ENCODE measurements around the gene RASSF7. TPM values are rescaled to one million over a fixed set of nuclear protein-coding genes. Genes with fewer than 3 reads are reported as not detected.

Gene RASSF7
- total RNA-seq, 2 experiments from 2014 or later = 18.8 to 21.9 TPM

- no peaks in the 10 kb centered on the region for H3K27me3 Mint-ChIP-seq
- intact Hi-C loops (cut with micrococcal nuclease) = loop anchor here (5.0 kb wide), 2 partner anchors 162 to 187 kb away; partner anchors contain the start of genes DEAF1 and TMEM80
- peaks cover 9% of the 10 kb centered on the region for H3K4me1 Mint-ChIP-seq (ENCODE audit: low read depth)
- peaks cover 5% of the 10 kb centered on the region for H3K36me3 Mint-ChIP-seq
- POLR2A ChIA-PET = interaction anchor here (1.0 to 2.1 kb wide), 5 partner anchors 16 to 80 kb away, joined by 3 to 7 read pairs (median 5); partner anchors contain the start of genes IRF7 and RNH1
- CTCF ChIA-PET = interaction anchor here (1.0 to 3.3 kb wide), 4 partner anchors 17 to 327 kb away, joined by 3 to 30 read pairs (median 6); no protein-coding TSS in a partner anchor
- H3K9me3 Mint-ChIP-seq = no peaks in the 10 kb centered on the region
- no peak for DNase-seq
- no peak overlapping the region for H3K4me3 Mint-ChIP-seq
- H3K27ac Mint-ChIP-seq = no peak overlapping the region
These were observed 25.6 kb upstream of the RASSF7 start for GRCh38 chr11:535210-535518.

- ChIA-PET CTCF (interaction anchor here (1.0 to 3.3 kb wide), 4 partner anchors 17 to 328 kb away, joined by 3 to 30 read pairs (median 6); no protein-coding TSS in a partner anchor), POLR2A (interaction anchor here (0.7 to 2.1 kb wide), 9 partner anchors 16 to 299 kb away, joined by 3 to 7 read pairs (median 4); partner anchors contain the start of genes IRF7, PSMD13, RNH1 and TMEM80)
- peak within 1 kb of the TSS; percentile 85 for H3K4me3 Mint-ChIP-seq
- peak within 1 kb of the TSS; percentile 78 for H3K27ac Mint-ChIP-seq
- peak; percentile 95 for DNase-seq
- no peaks in the 10 kb centered on the region for H3K27me3 Mint-ChIP-seq
- intact Hi-C loops (cut with micrococcal nuclease) = loop anchor here (2.0 to 5.0 kb wide), 5 partner anchors 25 to 187 kb away; partner anchors contain the start of genes DEAF1, LMNTD2, PHRF1 and RASSF7
- H3K36me3 Mint-ChIP-seq = peaks cover 5% of the 10 kb centered on the region
- H3K9me3 Mint-ChIP-seq = no peaks in the 10 kb centered on the region
- peaks cover 9% of the 10 kb centered on the region for H3K4me1 Mint-ChIP-seq (ENCODE audit: low read depth)
These were observed 25.0 kb upstream of the RASSF7 start, which contains the start of gene HRAS for GRCh38 chr11:535519-536454. Gene HRAS (minus strand): TSS chr11:535576.

- intact Hi-C loops (cut with micrococcal nuclease) = loop anchor here (1.0 to 5.0 kb wide), 6 partner anchors 24 to 185 kb away; partner anchors contain the start of genes DEAF1, LMNTD2, PHRF1 and RASSF7
These were observed 23.7 kb upstream of the RASSF7 start, which contains the start of gene LRRC56 for GRCh38 chr11:536841-537621. Gene LRRC56 (plus strand): TSS chr11:537527. CDS start chr11:540685, 3,158 bp downstream.

GRCh38 chr11:537622-538430, 22.9 kb upstream of the RASSF7 start:
- no peaks in the 10 kb centered on the region for H3K27me3 Mint-ChIP-seq
- peaks cover 9% of the 10 kb centered on the region for H3K4me1 Mint-ChIP-seq (ENCODE audit: low read depth)
- peak overlapping the region; percentile 85 for H3K4me3 Mint-ChIP-seq
- no peaks in the 10 kb centered on the region for H3K9me3 Mint-ChIP-seq
- ChIA-PET CTCF (interaction anchor here (1.1 to 3.3 kb wide), 3 partner anchors 17 to 19 kb away, joined by 5 to 30 read pairs (median 6); no protein-coding TSS in a partner anchor), POLR2A (interaction anchor here (1.0 kb wide), 1 partner anchor 38 kb away, joined by 4 read pairs; the partner anchor contains the start of gene PHRF1)
- H3K27ac Mint-ChIP-seq = no peak overlapping the region
- peak; percentile 8 for DNase-seq
- no peaks in the 10 kb centered on the region for H3K36me3 Mint-ChIP-seq
- intact Hi-C loops (cut with micrococcal nuclease) = loop anchor here (1.0 to 5.0 kb wide), 6 partner anchors 23 to 184 kb away; partner anchors contain the start of genes DEAF1, LMNTD2, PHRF1 and RASSF7

More at GRCh38 chr11:536841-537621, 23.7 kb upstream of the RASSF7 start, which contains the start of gene LRRC56:
- POLR2A ChIA-PET = interaction anchor here (1.0 to 1.7 kb wide), 3 partner anchors 18 to 221 kb away, joined by 3 to 6 read pairs (median 4); partner anchors contain the start of gene PHRF1
- Mint-ChIP-seq H3K27me3 (no peaks in the 10 kb centered on the region), H3K4me1 (ENCODE audit: low read depth) (peaks cover 9% of the 10 kb centered on the region), H3K4me3 (peak within 1 kb of the TSS; percentile 85), H3K9me3 (no peaks in the 10 kb centered on the region), H3K36me3 (peaks cover 4% of the 10 kb centered on the region), H3K27ac (peak within 1 kb of the TSS; percentile 78)
- CTCF ChIA-PET = interaction anchor here (3.3 kb wide), 1 partner anchor 18 kb away, joined by 30 read pairs; no protein-coding TSS in a partner anchor
- DNase-seq = peak; percentile 93

GRCh38 chr11:538431-539051, 22.2 kb upstream of the RASSF7 start:
- ChIA-PET POLR2A (no interaction called here), CTCF (interaction anchor here (0.8 to 1.9 kb wide), 3 partner anchors 16 to 280 kb away, joined by 3 to 6 read pairs (median 5); no protein-coding TSS in a partner anchor)

GRCh38 chr11:539971-540481, 20.7 kb upstream of the RASSF7 start:
- intact Hi-C loops (cut with micrococcal nuclease) = loop anchor here (5.0 kb wide), 2 partner anchors 157 to 182 kb away; partner anchors contain the start of genes DEAF1 and TMEM80
- H3K4me3 Mint-ChIP-seq = no peak overlapping the region
- no peak for DNase-seq
- no peaks in the 10 kb centered on the region for H3K27me3 Mint-ChIP-seq
- H3K4me1 Mint-ChIP-seq (ENCODE audit: low read depth) = peaks cover 9% of the 10 kb centered on the region
- no peaks in the 10 kb centered on the region for H3K36me3 Mint-ChIP-seq
- H3K27ac Mint-ChIP-seq = no peak overlapping the region
- no peaks in the 10 kb centered on the region for H3K9me3 Mint-ChIP-seq
- CTCF ChIA-PET = no interaction called here
- POLR2A ChIA-PET = interaction anchor here (0.5 kb wide), 1 partner anchor 179 kb away, joined by 3 read pairs; no protein-coding TSS in a partner anchor

More at GRCh38 chr11:538431-539051, 22.2 kb upstream of the RASSF7 start:
- intact Hi-C loops (cut with micrococcal nuclease) = loop anchor here (5.0 kb wide), 2 partner anchors 159 to 184 kb away; partner anchors contain the start of genes DEAF1 and TMEM80
- peaks cover 9% of the 10 kb centered on the region for H3K4me1 Mint-ChIP-seq (ENCODE audit: low read depth)
- peak; percentile 8 for DNase-seq
- H3K36me3 Mint-ChIP-seq = no peaks in the 10 kb centered on the region
- H3K9me3 Mint-ChIP-seq = no peaks in the 10 kb centered on the region
- H3K27me3 Mint-ChIP-seq = no peaks in the 10 kb centered on the region
- H3K4me3 Mint-ChIP-seq = no peak overlapping the region
- H3K27ac Mint-ChIP-seq = no peak overlapping the region

- no peaks in the 10 kb centered on the region for H3K27me3 Mint-ChIP-seq
- CTCF ChIA-PET = interaction anchor here (0.9 kb wide), 1 partner anchor 14 kb away, joined by 4 read pairs; no protein-coding TSS in a partner anchor
These were observed 20.0 kb upstream of the RASSF7 start for GRCh38 chr11:540583-541432.

GRCh38 chr11:541433-541885, 19.3 kb upstream of the RASSF7 start:
- ChIA-PET CTCF (interaction anchor here (0.9 kb wide), 1 partner anchor 13 kb away, joined by 4 read pairs; no protein-coding TSS in a partner anchor), POLR2A (no interaction called here)
- Mint-ChIP-seq H3K4me3 (no peak overlapping the region), H3K36me3 (no peaks in the 10 kb centered on the region), H3K4me1 (ENCODE audit: low read depth) (peaks cover 7% of the 10 kb centered on the region), H3K27ac (no peak overlapping the region), H3K9me3 (no peaks in the 10 kb centered on the region), H3K27me3 (no peaks in the 10 kb centered on the region)
- intact Hi-C loops (cut with micrococcal nuclease) = no loop called here
- no peak for DNase-seq

More at GRCh38 chr11:540583-541432, 20.0 kb upstream of the RASSF7 start:
- peak; percentile 7 for DNase-seq
- peaks cover 9% of the 10 kb centered on the region for H3K4me1 Mint-ChIP-seq (ENCODE audit: low read depth)
- H3K4me3 Mint-ChIP-seq = no peak overlapping the region
- intact Hi-C loops (cut with micrococcal nuclease) = no loop called here
- no peaks in the 10 kb centered on the region for H3K9me3 Mint-ChIP-seq
- no peaks in the 10 kb centered on the region for H3K36me3 Mint-ChIP-seq
- H3K27ac Mint-ChIP-seq = no peak overlapping the region
- POLR2A ChIA-PET = interaction anchor here (0.5 kb wide), 1 partner anchor 178 kb away, joined by 3 read pairs; no protein-coding TSS in a partner anchor

- intact Hi-C loops (cut with micrococcal nuclease) = no loop called here
- H3K4me1 Mint-ChIP-seq (ENCODE audit: low read depth) = peaks cover 3% of the 10 kb centered on the region
- H3K27ac Mint-ChIP-seq = no peak overlapping the region
- no peaks in the 10 kb centered on the region for H3K27me3 Mint-ChIP-seq
- no peaks in the 10 kb centered on the region for H3K36me3 Mint-ChIP-seq
- no peaks in the 10 kb centered on the region for H3K9me3 Mint-ChIP-seq
- CTCF ChIA-PET = interaction anchor here (2.1 kb wide), 1 partner anchor 9 kb away, joined by 8 read pairs; no protein-coding TSS in a partner anchor
- H3K4me3 Mint-ChIP-seq = no peak overlapping the region
- POLR2A ChIA-PET = no interaction called here
- DNase-seq = no peak
These were observed 16.0 kb upstream of the RASSF7 start for GRCh38 chr11:544817-545166.

Measured in activated CD4-positive, alpha-beta memory T cell treated with anti-CD3 and anti-CD28 coated beads for 36 hours (primary cell).